IPS-11a (cell line): ENCODE measurements around the gene SDCCAG8.

ENCODE experiments used
- H3K4me3 ChIP-seq: one replicate; pipeline ENCODE4 v1.5.1; 2013; ENCODE audit warnings: low read depth, low read length, control low read depth

The SDCCAG8 gene

DNA sequence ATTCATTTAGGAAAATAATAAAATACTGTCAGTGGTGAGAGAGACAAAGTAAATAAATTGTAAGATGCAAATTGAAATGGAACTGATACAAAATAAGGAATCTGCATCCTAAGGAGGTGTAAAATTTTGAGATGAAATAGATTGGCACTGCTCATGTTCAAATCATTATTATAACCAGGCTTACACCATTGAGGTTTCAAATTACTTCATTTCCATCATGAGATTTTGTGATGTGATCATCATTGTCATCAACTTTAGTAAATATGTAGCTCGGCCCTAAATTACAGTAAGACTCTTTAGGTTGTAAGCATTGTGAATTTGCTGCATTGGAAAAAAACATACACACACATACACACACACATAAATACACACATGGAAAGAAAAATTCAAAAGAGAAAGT, 123.4 kb downstream of the SDCCAG8 start:
- no peak overlapping the region for H3K4me3 ChIP-seq

DNA sequence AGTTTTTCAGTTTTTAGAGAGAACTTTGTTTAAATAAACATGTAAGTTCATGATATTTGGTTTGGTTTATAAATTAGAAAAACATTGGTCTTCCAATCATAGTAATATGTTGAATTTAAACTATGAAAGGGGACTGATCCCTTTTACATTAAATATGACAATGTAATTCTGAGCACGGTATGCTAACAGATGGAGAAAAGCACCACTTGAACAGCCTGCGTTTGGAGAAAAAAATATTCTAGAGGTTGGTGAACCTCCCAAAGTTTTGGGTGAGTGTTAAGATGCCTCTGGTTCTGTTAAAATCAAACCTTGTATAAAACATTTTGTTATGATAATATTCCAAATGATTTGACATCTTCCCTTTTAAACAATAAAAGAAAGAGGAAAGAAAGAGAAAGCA, 123.9 kb downstream of the SDCCAG8 start:
- no peak overlapping the region for H3K4me3 ChIP-seq

DNA sequence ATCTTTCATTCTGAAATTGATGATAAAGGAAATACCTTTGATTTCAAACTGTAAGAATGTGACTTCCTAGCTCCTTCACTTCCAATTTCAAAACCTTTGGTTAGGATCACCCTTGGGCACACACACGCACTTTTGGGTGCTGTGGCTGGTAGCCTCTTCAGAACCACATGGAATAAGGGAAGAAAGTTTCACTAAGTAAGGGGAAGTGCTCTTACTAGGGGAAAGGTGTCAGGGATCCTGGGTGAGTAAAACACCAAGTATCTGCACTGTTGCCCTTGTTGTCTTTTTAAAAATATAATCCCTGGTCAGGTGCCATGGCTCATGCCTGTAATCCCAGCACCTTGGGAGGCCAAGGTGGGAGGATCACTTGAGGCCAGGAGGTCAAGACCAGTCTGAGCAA, 132.4 kb downstream of the SDCCAG8 start:
- no peak overlapping the region for H3K4me3 ChIP-seq

DNA sequence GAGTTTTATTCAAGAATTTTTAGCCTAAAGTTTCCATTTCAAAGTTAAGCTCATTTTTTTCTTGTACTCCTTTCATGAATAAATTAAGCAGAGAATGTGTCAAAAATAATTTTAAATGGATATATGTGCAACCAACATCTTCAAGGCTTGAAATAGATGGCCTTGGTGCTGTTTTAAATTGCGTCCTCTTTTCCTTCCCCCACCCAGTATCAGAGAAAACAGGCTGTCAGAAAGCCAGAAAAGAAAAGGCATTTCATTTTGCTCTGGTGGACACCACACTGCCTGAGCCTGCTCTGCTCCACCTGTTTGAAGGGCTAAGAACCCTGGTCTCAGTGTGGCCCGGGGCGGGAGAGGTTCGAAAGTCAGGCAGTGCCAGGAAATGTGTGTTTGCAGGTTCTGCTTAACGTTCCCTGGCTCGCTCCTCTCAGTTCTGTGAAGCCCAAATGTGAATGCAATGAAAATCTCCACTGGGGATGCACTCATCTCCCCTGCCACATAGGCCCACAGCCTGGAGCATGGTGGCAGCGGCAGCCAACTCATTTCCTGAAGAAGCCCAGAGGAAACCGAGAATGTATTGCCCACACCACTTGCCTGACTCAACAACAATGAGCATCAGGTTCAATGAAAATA, 134.4 kb downstream of the SDCCAG8 start:
- no peak overlapping the region for H3K4me3 ChIP-seq

DNA sequence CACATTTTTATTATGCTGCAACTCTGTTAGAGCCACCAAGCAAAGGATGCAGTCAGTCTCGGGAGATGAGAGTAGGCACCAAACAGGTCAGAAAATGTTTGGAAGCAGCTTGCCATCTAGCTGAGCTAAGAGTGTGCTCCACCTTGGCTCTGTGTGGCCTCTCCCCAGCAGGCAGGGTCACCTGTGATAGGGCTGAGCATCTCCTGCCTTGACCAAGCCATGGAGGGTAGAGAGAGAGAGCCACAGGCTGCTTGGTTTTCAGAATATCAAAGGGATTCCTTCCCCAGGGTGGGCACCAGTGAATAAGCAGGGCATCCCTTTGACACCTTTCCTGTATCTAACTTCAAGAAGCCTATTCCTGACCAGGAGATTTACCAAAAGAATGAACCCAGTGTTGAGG, 135.5 kb downstream of the SDCCAG8 start:
- no peak overlapping the region for H3K4me3 ChIP-seq

DNA sequence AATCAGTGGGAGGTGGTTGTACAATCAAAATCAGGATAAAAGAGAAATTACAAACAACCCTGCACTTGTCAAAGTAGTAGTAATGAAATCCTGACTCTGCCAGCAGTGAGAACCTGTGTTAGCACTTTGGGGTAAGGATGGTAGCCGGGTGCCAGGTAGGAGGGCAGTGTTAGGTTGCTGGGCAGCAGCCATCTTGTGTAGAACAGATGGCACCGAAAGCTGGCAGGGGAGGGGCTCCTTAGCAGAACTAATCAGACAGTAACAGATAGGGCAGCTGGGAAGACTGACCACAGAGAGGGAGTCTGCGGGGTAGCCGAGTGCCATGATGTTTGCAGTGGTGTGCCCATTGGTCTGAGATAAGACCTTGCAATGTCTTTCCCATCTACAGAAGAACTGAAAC, 137.3 kb downstream of the SDCCAG8 start:
- H3K4me3 ChIP-seq = no peak overlapping the region

DNA sequence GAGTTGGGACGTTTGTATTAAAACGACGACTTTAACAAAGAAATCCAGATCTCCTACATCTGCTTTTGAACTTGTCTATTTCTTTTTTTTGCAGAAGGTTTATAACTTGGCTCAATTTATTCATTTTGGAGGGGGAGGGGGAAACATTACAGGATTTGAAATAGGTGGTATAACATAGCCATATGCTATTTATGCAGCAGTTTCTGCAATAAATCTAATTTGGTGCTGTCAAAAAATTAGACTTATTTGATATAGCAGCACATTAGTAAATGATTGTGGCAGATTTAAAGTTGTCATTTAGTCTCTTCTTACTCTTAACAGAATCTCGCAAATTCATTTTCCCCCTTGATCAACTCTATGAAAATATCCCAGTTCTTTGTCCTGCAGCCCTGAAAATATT, 138.2 kb downstream of the SDCCAG8 start:
- H3K4me3 ChIP-seq = no peak overlapping the region

DNA sequence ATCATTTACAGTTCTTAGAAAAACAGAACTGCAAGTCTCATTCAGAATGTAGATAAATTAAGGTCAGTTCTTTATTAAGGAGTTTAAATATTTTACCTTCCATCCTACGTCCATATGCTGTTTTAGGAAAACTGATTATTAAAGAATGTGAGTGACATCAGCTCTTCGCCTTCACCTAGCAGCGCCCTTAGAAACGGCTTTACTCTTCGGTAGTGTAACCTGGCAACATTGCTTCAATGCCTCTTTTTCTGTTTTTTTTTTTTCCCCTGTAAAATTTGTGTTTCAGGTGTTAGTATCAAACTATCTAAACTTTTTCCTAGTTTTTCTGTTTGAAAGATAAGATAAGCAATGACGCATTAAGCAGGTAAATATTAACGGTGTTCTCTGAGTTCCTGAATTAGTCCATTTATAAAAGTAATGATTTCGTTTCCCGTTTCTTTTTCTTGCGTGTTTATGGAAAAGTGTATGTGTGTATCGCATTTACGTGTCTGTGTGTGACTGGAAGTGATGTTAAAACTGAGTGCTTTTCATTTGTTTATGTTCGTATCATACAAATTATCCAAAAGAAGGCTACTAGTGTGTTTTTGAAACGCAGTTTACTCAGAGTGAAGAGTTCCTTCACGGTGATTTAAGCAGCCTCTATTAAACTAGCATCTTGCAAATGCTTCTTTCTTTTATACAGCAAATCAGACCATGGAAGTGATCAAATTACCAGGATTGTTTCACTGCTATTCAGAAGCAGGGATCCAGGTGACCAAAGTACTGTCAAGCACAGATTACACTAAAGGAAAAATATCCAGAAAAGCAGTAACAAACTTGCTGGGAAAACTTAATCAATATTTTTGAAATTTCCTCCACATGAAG, 139.0 kb downstream of the SDCCAG8 start:
- no peak overlapping the region for H3K4me3 ChIP-seq

DNA sequence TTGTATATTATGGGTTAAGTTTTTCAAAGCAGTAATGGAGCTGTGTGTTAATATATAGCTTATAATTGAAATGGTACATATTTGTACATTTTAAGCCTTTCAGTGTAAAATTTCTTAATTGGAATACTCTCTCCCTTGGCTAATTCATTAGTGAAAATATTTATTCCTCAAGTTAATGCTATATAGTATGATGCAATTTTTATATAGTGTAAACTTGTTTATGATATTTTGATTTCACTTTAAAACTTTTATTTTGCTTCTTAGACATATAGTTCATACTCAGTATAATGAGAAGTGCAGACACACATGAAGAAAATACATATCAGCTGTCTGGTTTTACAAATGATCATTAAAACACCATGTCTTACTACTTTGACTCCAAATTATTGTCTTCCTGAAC, 140.6 kb downstream of the SDCCAG8 start:
- H3K4me3 ChIP-seq = no peak overlapping the region

DNA sequence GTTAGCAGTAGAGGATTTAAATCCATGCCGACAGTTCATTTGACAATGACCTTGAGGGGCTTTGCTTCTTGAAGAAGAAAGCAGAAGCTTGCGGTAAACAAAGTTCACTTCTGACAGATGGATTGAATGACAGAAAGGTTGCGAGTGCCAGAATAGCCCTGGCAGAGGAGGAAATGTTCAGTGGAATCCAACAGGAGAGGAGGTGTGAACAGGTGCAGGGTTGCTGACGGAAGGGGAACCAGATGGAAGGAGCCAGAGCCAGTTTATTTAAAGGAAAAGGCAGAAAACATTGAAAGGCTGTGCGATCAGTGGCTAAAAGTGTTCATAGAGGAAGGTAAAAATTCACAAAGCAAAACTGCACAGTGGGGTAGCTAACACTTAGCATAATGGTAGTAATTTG, 141.0 kb downstream of the SDCCAG8 start:
- no peak overlapping the region for H3K4me3 ChIP-seq

DNA sequence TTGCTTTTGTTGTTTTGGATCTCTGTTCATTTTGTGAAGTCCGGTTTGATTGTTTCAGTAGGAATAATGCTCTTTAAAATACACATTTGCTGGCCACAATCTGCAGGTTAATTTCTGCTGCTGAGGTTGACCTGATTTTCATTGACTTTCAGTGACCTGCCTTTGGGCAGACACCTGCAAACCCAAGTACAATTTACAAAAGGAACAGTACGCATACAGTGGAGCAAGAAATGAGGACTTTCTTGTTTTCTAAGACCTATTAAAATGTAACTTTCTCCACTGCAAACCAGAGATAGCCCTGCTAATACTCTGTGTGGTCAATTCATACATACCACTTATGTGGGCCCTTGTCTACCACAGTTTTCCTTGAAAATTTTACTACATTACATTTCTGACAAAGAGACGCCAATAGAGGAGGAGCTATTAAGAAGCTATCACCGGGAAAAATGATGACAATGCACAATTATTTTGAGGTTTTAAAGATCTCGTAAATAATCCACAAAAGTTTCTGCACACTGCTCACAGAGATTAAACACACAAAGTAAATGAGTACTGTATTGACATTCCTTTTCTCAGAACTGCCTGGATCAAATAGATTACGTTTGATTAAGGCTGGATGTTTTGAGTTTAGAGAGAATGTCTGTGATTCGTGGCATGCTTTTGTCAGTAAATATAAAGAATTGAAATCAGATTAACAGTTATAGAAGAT, 141.9 kb downstream of the SDCCAG8 start:
- no peak overlapping the region for H3K4me3 ChIP-seq

DNA sequence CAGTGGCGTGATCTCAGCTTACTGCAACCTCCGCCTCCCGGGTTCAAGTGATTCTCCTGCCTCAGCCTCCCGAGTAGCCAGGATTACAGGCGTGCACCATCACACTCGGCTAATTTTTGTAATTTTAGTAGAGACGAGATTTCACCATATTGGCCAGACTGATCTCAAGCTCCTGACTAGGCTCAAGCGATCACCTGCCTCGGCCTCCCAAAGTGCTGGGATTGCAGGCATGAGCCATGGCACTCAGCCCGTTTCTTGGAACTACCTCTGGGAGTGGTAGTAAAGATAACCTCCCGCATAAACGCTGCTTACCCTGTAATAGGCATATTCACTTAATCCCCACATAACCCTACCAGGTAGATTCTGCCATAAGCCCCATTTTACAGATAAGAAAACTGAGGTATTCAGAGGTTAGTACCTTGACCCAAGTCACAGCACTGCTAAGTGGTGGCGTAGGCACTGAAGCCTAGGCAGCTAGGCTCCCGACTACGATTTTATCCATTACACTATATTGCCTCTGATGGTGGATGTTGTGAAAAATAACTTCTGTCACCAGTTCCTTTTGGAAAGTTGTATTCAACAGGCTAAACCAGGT, 143.8 kb downstream of the SDCCAG8 start:
- H3K4me3 ChIP-seq = no peak overlapping the region

DNA sequence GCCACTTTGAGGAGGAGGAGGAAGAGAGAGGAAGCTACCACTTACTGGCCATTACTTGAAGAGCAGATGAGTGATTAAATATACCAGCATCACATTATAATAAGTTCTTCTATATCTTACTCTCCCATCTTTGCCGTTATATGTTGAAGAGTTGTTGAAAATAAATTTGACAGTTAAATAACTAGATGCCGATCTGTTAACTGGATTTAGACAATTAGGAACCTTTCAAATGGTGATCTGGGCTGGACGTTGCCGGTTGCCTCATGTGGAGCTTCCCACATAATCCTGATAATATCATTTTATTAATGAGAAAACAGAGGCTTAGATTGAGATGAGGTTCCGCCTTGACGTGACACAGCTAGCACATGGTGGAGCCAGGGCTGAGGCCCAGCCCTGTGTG, 147.0 kb downstream of the SDCCAG8 start:
- no peak overlapping the region for H3K4me3 ChIP-seq

DNA sequence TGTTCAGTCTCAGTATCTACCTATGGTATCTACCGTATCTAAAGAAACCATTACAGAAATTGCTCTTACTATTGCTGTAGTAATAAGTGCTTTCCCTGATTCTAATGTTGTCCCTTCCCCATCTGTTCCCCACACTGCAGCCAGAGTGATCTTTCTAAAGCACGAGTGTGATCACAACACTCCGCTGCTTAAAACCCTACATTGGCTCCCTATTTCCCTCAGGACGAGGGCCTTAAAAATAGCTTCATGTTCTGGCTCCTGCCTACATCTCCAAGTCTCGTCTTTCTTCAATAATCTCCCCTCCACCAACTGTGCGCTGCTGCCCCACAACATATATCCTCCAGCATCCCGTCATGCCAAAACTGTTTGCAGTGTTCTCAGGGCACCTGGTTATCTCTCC, 150.6 kb downstream of the SDCCAG8 start:
- H3K4me3 ChIP-seq = no peak overlapping the region

DNA sequence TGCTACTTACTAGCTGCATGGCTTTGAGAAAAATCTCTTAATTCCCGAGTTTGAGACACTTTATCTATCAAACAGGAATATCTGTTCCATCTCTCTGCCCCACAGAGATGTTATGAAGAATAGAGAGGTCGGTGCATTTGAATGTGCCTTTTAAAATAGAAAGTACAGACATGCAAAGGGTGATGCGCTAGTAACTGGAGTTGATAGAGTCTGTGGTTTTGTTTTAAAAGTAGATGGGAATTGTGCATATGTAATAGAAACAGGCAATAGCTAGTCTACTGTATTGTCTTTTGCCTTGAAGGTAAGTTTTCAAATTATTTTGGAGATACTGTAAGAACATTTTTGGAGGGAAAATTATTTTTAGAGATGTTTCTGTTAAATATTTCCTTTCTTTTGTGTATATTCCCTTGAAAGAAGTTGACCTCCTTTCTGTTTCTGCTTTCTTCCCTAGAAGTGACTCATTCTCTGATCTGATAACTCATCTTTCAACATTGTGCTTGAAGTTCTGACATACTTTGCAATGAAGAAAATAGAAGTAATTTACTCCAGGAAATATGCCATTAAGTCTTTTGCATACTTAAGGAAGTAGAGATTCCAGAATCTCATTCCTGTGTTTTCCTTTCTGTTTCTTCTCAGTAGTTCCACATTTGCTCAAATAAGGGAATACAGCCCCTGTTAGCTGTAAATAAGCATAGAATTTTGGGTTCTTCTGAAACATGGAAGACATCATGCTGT, 151.6 kb downstream of the SDCCAG8 start:
- no peak overlapping the region for H3K4me3 ChIP-seq

DNA sequence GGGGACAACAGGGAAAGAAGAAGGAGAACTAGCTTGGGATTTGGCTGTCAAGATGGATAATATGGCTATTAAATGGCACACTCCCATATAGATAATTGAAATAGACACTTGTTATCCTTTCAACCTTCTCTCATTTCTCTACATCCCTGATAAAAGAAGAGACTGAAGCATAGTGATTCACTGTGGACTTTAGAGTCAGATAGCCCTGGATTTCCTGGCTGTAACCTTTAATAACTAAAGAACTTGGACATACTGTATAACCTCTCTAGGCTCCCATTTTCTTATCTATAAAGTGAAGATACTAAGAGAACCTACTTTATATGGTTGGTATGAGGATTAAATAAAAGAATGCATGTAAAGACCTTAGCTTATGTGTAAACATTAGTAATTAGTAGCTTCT, 152.6 kb downstream of the SDCCAG8 start:
- H3K4me3 ChIP-seq = no peak overlapping the region

DNA sequence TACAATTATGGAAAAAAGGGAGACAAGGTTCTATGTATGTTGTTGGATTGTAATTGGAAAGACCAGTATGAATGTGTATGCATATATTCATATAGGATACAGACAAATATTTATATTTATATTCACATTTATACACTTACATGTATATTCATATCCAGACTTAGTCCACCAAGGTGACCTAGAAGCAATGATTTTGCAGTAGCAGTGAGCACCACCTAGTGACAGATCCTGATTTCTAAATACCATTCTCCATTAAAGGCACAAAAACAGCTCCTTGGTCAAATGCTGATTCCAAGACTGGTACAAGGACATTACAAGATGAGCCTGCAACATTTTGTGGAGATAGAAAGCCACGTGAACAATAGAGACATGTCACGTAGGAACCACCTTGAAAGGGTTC, 153.4 kb downstream of the SDCCAG8 start:
- no peak overlapping the region for H3K4me3 ChIP-seq

DNA sequence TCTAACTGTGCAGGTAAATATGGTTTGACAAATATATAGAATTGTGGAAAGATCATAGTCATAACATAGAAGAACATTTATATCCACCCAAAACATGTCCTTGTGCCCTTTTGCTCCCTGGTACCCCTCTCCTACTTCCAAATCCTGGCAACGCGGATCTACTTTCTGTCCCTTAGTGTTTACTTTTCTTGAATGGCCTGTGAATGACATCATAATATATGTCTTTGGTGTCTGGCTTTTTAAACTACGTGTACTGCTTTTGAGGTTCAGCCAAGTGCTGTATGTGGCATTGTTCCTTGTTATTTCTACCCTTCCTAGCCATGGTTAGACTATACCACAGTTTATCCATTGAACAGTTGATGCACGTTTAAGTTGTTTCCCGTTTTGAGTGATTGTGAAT, 155.6 kb downstream of the SDCCAG8 start:
- H3K4me3 ChIP-seq = no peak overlapping the region

DNA sequence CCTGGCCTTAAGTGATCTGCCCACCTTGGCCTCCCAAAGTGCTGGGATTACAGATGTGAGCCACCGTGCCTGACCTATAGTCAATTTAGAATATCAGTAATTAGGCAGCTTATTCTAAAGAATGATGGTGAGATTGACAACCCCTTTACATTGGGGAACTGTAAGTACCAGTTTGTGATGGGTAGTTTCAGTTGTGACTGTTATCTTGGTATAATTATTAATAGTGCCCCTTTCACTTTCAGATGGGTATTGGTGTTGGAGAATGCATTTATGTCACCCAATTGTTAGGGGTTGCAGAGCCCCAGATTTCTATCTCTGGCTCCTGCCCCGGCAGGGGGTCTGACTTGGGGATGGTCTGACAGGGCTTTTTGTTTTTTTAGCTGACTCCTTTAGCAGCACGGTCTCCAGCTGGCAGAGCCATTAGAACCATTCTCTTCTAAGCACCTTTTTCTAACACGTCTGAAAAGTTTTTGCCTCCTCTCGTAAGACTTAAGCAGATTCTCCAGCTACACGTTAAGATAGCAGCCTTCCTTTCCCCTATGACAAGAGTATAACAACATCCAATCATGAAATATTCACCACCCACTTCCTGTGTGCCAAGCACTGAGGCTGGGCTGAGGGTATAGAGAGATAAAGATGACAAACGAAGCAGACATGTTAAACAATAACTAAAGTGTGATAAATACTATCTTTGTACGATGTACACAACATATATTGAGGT, 157.8 kb downstream of the SDCCAG8 start:
- H3K4me3 ChIP-seq = no peak overlapping the region

DNA sequence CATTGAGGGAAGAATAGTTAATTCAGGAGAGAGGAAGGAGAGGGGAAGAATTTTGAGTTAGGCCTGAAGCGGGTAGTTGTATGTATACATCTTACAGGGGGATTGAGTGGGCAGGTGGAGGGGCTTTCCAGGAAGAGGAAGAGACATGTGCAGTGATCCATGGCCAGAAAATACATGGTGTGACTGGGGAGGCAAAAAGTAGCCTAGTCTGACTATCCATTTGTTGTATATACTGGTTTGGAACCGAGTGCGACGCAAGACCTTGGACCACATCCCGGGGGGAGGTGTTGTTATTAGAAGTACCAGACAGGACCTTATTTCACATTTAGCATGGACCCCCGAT, 158.3 kb downstream of the SDCCAG8 start:
- no peak overlapping the region for H3K4me3 ChIP-seq
